ENCODE data around the gene ZMYM1.
"Not testable (repeated sequence)": the region's sequence is repeated elsewhere in the genome, so short reads cannot be mapped to it uniquely, and the experiment has no call there.

ZMYM1 gene

GRCh38 chr1:35076426-35076825, 2.8 kb upstream of the ZMYM1 start:
- not testable (repeated sequence) for DNase-seq (ENCODE audit: low read depth)

- no peak for DNase-seq (ENCODE audit: low read depth)
Observed at GRCh38 chr1:35080171-35080854, 1.1 kb downstream of the ZMYM1 start.

GRCh38 chr1:35085421-35085820, 6.2 kb downstream of the ZMYM1 start:
- no peak for DNase-seq (ENCODE audit: low read depth)

- DNase-seq (ENCODE audit: low read depth), result no peak
Observed at GRCh38 chr1:35097224-35097623, 18.0 kb downstream of the ZMYM1 start.

- DNase-seq (ENCODE audit: low read depth), result no peak
Observed at GRCh38 chr1:35111106-35111505, 31.9 kb downstream of the ZMYM1 start.

DNA sequence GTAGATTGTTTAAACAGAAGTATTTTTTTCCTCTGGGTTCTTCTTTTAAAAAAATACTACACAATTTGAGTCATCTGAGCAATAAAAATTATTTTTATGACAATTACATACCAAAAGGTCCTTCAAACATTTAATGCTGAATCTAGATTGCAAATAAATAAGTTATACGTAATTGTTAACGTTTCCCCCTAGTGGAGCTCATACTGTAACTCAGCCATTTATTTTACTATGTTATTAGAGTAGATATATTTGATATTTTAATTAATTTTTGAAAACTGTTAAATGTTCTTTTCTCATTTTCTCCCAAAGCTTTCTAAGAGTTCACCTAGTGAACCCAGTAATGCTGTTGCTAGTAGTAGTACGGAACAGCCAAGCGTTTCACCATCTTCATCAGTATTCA, 33.5 kb downstream of the ZMYM1 start:
- DNase-seq (ENCODE audit: low read depth), result no peak

DNA sequence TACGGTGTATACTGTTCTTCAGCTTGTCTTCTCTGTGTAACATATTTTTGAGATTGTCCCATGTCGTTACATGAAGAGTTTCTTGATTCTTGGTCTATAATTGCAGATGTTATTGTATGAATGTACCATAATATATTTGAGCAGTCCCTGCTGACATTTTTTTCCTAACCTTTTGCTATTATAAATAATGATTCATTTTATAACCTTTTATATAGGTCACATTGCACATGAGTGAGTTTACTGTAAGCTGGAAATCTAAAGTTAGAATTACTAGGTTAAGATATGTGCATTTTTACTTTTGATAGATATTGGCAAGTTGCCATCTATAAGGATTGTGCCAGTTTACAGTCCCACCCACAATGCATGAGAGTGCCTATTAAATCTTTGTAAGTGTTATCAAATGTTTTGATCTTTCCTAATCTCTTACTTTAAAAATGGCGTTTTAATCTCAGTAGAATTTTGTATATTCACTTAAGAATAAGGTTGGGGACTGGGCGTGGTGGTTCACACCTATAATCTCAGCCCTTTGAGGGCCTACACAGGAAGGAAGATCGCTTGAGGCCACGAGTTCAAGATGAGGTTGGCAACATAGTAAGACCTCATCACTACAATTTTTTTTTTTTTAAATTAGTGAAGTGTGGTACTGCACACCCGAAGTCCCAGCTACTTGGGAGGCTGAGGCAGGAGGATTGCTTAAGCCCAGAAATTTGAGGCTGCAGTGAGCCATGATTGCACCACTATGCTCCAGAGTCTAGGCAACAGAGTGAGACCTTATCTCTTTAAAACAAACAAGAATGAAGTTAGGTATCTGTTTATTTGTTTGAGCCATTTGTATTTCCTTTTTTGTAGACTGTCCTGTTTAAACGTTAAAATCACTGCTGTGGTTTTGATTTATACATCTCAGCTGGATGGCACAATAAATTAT, 36.5 kb downstream of the ZMYM1 start:
- DNase-seq (ENCODE audit: low read depth), result no peak

DNA sequence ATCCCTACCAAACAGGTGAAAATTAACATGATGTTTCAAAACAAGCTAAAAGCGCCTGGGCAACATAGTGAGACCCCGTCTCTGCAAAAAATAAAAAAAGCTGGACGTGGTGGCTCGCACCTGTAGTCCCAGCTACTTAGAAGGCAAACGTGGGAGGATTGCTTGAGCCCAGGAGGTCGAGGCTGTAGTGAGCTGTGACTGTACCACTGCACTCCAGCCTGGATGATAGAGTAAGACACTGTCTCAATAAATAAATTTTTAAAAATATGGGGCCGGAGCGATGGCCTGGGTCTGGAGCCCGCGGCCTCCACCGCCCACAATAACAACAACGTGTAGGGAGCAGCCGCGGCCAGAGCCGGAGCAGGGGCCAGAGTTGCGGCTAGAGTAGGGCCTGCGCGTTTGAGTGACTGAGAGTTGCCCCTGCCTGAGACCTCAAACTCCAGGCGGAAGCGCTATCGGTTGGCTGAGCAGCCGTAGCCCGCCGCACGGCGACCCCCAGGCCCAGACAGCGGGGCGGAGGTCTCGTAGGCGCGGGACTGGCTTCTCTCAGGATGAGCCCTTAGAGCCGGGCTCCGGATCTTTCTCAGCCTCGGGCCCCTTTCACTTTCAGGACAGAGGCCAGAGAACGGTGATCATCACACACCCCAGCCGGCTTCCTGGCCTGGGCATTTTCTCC, 41.4 kb downstream of the ZMYM1 start:
- DNase-seq (ENCODE audit: low read depth), result no peak

GRCh38 chr1:35122311-35122710, 43.1 kb downstream of the ZMYM1 start:
- no peak for DNase-seq (ENCODE audit: low read depth)

DNA sequence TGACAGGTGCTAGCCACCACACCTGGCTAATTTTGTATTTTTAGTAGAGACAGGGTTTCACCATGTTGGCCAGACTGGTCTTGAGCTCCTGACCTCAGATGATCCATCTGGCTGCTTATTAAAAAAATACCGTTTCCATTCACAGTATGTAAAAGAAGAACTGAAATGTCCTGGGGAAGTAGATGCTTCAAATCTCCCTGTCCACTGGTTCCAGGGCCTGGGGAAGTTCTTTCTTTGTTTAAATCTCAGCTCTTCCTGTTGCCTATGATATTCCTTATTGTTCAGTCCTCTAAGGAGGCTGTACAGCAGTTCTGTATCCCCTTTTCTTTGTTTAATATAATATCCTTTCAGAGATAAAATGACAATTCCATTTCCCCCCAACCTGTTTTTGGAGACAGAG, 47.4 kb downstream of the ZMYM1 start:
- no peak for DNase-seq (ENCODE audit: low read depth)

- DNase-seq (ENCODE audit: low read depth), result no peak
Observed at GRCh38 chr1:35129080-35129479, 49.9 kb downstream of the ZMYM1 start.

GRCh38 chr1:35136780-35137179, 57.6 kb downstream of the ZMYM1 start:
- DNase-seq (ENCODE audit: low read depth), result no peak

- DNase-seq (ENCODE audit: low read depth), result not testable (repeated sequence)
Observed at GRCh38 chr1:35137590-35137989, 58.4 kb downstream of the ZMYM1 start.

DNA sequence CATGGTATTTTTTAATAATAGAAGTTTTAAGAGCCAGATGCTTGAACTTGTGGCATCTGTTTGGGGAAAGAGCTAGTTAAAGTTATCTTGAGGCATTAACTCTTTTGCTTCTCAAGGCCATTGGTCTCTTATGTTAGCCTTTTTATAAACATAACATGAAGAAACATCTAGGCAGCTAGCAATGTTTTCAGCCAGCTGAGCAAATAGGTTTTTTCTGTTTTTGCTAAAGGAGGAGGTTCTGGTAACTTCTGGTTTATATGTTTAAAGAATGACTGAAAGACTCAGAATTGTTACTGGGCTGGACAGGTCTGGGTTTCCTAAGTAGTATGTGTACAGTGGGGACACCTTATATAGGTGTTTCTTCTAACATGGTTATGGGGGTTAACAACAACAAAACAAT, 63.1 kb downstream of the ZMYM1 start:
- DNase-seq (ENCODE audit: low read depth), result not testable (repeated sequence)

GRCh38 chr1:35142728-35143127, 63.5 kb downstream of the ZMYM1 start:
- not testable (repeated sequence) for DNase-seq (ENCODE audit: low read depth)

DNA sequence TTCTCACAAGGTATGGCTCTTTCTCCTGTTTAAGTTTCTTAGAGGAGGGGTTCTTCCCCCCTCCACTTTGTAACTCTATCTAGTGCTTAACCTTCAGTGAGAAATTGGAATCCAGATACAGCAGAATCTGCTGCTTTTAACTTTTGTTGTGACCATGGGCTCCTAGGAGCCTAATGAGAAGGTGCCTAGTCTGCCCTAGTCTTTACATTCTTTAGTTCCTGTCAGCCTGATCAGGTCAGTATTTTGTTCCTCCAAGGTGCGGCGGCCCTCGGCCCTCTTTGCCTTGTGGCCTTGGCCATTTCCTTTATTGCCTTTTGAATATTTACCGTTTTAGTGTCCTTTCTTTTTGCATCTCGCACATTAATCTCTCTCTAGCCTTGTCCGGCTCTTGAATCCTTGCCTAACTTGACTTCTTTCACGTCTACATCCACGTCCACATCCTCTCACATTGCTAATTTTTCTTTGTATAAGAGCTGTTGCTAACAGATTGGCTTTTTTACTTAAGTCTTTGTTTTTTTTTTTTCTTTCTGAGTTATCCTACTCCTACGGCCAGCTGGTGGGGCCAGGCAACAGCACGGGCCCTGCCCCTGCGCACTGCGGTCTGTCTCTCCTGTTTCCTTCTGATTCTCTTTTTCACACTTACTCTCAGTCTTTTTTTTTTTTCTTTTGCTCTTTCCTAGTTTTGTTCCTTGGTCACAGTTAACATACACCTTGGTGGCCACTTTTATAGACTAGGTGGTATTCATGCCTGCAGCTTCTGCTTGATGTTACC, 64.7 kb downstream of the ZMYM1 start:
- DNase-seq (ENCODE audit: low read depth), result no peak

DNA sequence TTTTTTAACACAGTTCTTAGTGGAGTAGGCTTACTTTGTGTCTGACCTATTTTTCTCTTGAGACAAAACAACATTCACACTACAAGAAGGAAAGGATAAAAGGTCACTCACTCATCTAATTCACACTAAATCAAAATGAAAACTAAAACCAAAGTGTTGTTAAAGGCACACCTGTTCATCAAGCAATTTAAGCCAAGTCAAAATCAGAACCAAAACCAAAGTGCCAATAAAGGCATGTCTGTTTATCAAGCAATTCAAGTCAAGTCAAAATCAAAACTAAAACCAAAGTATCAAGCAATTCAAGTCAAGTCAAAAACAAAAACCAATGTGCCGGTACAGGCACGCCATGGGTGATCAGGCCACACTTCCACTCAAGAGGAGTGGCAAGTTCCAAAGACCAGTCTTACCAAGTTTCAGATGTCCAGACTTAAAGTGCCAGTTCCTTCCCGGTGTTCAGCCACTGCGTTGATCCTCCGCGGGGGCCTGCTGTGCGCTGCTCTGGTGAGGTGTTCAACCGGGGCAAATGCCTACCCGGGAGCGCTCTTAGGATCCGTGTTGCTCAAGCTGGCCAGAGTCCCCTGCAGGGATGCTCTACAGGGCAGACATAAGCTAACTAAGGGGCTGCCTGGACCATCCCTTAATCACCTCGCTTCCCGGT, 66.8 kb downstream of the ZMYM1 start:
- DNase-seq (ENCODE audit: low read depth), result not testable (repeated sequence)

- DNase-seq (ENCODE audit: low read depth), result no peak
Observed at GRCh38 chr1:35151220-35151619, 72.0 kb downstream of the ZMYM1 start.

GRCh38 chr1:35164893-35165292, 85.7 kb downstream of the ZMYM1 start:
- DNase-seq (ENCODE audit: low read depth), result no peak

All from activated T-cell treated with anti-CD3 and anti-CD28 coated beads for 24 hours (primary cell).